Neural cell (in vitro differentiated cells): ENCODE data around the gene GRIA1. TPM values are rescaled to one million over a fixed set of nuclear protein-coding genes. Genes with fewer than 3 reads are reported as not detected.

Experiments
- H2AFZ ChIP-seq: fragments of 200-600, 300-800 bp; sonication (generic), shearing (Covaris generic); 2 replicates; pipeline ENCODE4 v1.6.0; 2014; ENCODE audit warnings: low read depth, mild to moderate bottlenecking, antibody characterized with exemption, low read length, moderate library complexity
- H3F3A ChIP-seq: fragments of 200-600 bp; shearing (Covaris generic); 2 replicates; pipeline ENCODE4 v1.6.1; 2016; ENCODE audit warnings: mild to moderate bottlenecking, moderate library complexity, mixed read lengths, antibody characterized with exemption, low read length; ENCODE audit not compliant: insufficient read depth, poor library complexity, severe bottlenecking
- H3K27ac ChIP-seq: fragments of 200-600, 300-800 bp; sonication (generic), shearing (Covaris generic); 2 replicates; pipeline ENCODE4 v1.5.1; 2014; ENCODE audit warnings: mild to moderate bottlenecking, low read length, moderate library complexity
- H3K27me3 ChIP-seq: fragments of 300-800, 200-600 bp; sonication (generic), shearing (Covaris generic); 2 replicates; pipeline ENCODE4 v1.6.0; 2014; ENCODE audit warnings: mild to moderate bottlenecking, low read depth, low read length, moderate library complexity; ENCODE audit not compliant: insufficient read depth
- H3K36me3 ChIP-seq: fragments of 300-800, 200-600 bp; sonication (generic), shearing (Covaris generic); 2 replicates; pipeline ENCODE4 v1.5.1; 2014; ENCODE audit warnings: mild to moderate bottlenecking, antibody characterized with exemption, low read length, moderate library complexity; ENCODE audit not compliant: insufficient read depth
- H3K4me2 ChIP-seq: fragments of 300-800, 200-600 bp; sonication (generic), shearing (Covaris generic); 2 replicates; pipeline ENCODE4 v1.6.0; 2014; ENCODE audit warnings: mild to moderate bottlenecking, low read length
- H3K4me3 ChIP-seq: fragments of 300-800, 200-600 bp; sonication (generic), shearing (Covaris generic); 2 replicates; pipeline ENCODE4 v1.5.1; 2014; ENCODE audit warnings: mild to moderate bottlenecking, low read length, moderate library complexity
- H3K79me2 ChIP-seq: fragments of 200-600 bp; shearing (Covaris generic); replicated peaks from 2 replicates; pipeline ENCODE4 v1.6.0; 2014; ENCODE audit warnings: mild to moderate bottlenecking, low read length, moderate library complexity; ENCODE audit not compliant: insufficient read depth
- H3K9ac ChIP-seq: fragments of 300-800, 200-600 bp; sonication (generic), shearing (Covaris generic); 2 replicates; pipeline ENCODE4 v1.6.1; 2016; ENCODE audit warnings: mild to moderate bottlenecking, low read length, mixed read lengths
- H3K9me2 ChIP-seq: fragments of 200-600 bp; shearing (Covaris generic); 2 replicates; pipeline ENCODE4 v1.6.1; 2016; ENCODE audit warnings: mild to moderate bottlenecking, low read length, mixed read lengths; ENCODE audit not compliant: insufficient read depth
- H3K9me3 ChIP-seq: fragments of 200-600, 300-800 bp; sonication (generic), shearing (Covaris generic); 2 replicates; pipeline ENCODE4 v1.6.1; 2016; ENCODE audit warnings: mild to moderate bottlenecking, mixed run types, low read length, moderate library complexity, mixed read lengths
- H4K20me1 ChIP-seq: fragments of 200-600 bp; shearing (Covaris generic); 2 replicates; pipeline ENCODE4 v1.6.1; 2016; ENCODE audit warnings: mild to moderate bottlenecking, mixed run types; ENCODE audit not compliant: insufficient read depth
- EP300 ChIP-seq: fragments of 450-650 bp; conservative IDR thresholded peaks from 2 replicates; pipeline ENCODE4 v1.6.1; 2014; ENCODE audit warnings: antibody characterized with exemption, mild to moderate bottlenecking, moderate library complexity; ENCODE audit not compliant: poor library complexity, severe bottlenecking
- EZH2 ChIP-seq: fragments of 200-600, 300-800 bp; shearing (Covaris generic), sonication (generic); IDR thresholded peaks from 2 replicates; pipeline ENCODE4 v1.6.1; 2014; ENCODE audit warnings: antibody characterized with exemption, low read length, borderline replicate concordance, mild to moderate bottlenecking; ENCODE audit not compliant: insufficient read depth, poor library complexity, severe bottlenecking
- MXI1 ChIP-seq: fragments of 450-650 bp; conservative IDR thresholded peaks from 2 replicates; pipeline ENCODE4 v1.6.1; 2014; ENCODE audit warnings: antibody characterized with exemption, mild to moderate bottlenecking; ENCODE audit not compliant: poor library complexity, severe bottlenecking
- POLR2AphosphoS5 ChIP-seq: IDR thresholded peaks from 2 replicates; pipeline ENCODE4 v1.6.1; 2012
- RAD21 ChIP-seq: fragments of 450-650 bp; conservative IDR thresholded peaks from 2 replicates; pipeline ENCODE4 v1.6.1; 2014; ENCODE audit warnings: antibody characterized with exemption, mild to moderate bottlenecking, moderate library complexity
- SMC3 ChIP-seq: fragments of 450-650 bp; conservative IDR thresholded peaks from 2 replicates; pipeline ENCODE4 v1.6.1; 2014; ENCODE audit warnings: antibody characterized with exemption, mild to moderate bottlenecking, moderate library complexity; ENCODE audit not compliant: poor library complexity
- TAF1 ChIP-seq: IDR thresholded peaks from 2 replicates; pipeline ENCODE4 v1.6.1; 2012; ENCODE audit warnings: low read depth
- polyA plus RNA-seq: library from polyadenylated mRNA; depleted of rRNA; stranded (reverse); fragments of >200 nt; gene quantifications from 2 replicates; pipeline ENCODE4 v1.2.3, GENCODE V29; 2014
- TF ChIP-seq, protein P1 (sequence below): IDR thresholded peaks from 2 replicates; pipeline ENCODE4 v1.6.1; 2012; ENCODE audit warnings: borderline replicate concordance
- TF ChIP-seq, protein P2 (sequence below): fragments of 450-650 bp; IDR thresholded peaks from 2 replicates; pipeline ENCODE4 v1.5.1; 2014; ENCODE audit warnings: antibody characterized with exemption, mild to moderate bottlenecking, moderate library complexity; ENCODE audit not compliant: poor library complexity, severe bottlenecking

The GRIA1 gene
- polyA plus RNA-seq, 1 donor from 2014 or later, result 59.6 TPM

DNA sequence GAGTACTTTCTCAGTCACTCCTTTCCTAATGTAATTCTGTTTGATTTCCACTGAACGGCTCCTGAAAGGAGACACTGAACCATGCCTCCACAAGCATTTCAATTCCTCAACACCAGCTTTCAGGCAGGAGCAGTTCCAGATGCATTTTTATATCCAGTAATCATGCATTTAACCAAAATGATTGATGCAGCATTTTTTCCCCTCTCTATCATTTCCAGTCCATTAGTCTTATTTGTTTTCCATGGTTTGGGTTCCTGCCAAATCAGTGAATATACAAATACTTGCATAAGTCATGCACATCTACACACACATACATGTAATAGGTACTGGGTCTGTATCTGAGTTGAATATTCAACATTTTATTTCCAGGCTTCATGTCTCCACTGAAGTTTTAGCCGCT lies 122.7 kb downstream of the GRIA1 start:
- H2AFZ ChIP-seq, result no peak overlapping the region
- no peaks in the 10 kb centered on the region for H3K9me2 ChIP-seq
- H3K4me2 ChIP-seq, result no peak overlapping the region
- H3K4me3 ChIP-seq, result no peak overlapping the region
- TF ChIP-seq MXI1 (no peak), EZH2 (no peak), SMC3 (no peak), TAF1 (no peak), EP300 (no peak), RAD21 (no peak), POLR2AphosphoS5 (no peak)
- TF ChIP-seq, protein P1, sequence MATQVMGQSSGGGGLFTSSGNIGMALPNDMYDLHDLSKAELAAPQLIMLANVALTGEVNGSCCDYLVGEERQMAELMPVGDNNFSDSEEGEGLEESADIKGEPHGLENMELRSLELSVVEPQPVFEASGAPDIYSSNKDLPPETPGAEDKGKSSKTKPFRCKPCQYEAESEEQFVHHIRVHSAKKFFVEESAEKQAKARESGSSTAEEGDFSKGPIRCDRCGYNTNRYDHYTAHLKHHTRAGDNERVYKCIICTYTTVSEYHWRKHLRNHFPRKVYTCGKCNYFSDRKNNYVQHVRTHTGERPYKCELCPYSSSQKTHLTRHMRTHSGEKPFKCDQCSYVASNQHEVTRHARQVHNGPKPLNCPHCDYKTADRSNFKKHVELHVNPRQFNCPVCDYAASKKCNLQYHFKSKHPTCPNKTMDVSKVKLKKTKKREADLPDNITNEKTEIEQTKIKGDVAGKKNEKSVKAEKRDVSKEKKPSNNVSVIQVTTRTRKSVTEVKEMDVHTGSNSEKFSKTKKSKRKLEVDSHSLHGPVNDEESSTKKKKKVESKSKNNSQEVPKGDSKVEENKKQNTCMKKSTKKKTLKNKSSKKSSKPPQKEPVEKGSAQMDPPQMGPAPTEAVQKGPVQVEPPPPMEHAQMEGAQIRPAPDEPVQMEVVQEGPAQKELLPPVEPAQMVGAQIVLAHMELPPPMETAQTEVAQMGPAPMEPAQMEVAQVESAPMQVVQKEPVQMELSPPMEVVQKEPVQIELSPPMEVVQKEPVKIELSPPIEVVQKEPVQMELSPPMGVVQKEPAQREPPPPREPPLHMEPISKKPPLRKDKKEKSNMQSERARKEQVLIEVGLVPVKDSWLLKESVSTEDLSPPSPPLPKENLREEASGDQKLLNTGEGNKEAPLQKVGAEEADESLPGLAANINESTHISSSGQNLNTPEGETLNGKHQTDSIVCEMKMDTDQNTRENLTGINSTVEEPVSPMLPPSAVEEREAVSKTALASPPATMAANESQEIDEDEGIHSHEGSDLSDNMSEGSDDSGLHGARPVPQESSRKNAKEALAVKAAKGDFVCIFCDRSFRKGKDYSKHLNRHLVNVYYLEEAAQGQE, result no peak
- TF ChIP-seq, protein P2, sequence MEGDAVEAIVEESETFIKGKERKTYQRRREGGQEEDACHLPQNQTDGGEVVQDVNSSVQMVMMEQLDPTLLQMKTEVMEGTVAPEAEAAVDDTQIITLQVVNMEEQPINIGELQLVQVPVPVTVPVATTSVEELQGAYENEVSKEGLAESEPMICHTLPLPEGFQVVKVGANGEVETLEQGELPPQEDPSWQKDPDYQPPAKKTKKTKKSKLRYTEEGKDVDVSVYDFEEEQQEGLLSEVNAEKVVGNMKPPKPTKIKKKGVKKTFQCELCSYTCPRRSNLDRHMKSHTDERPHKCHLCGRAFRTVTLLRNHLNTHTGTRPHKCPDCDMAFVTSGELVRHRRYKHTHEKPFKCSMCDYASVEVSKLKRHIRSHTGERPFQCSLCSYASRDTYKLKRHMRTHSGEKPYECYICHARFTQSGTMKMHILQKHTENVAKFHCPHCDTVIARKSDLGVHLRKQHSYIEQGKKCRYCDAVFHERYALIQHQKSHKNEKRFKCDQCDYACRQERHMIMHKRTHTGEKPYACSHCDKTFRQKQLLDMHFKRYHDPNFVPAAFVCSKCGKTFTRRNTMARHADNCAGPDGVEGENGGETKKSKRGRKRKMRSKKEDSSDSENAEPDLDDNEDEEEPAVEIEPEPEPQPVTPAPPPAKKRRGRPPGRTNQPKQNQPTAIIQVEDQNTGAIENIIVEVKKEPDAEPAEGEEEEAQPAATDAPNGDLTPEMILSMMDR, result no peak
- H3K27ac ChIP-seq, result no peak overlapping the region
- no peaks in the 10 kb centered on the region for H3K36me3 ChIP-seq
- H3K79me2 ChIP-seq, result no peaks in the 10 kb centered on the region
- no peaks in the 10 kb centered on the region for H4K20me1 ChIP-seq
- no peak overlapping the region for H3K9ac ChIP-seq
- H3K27me3 ChIP-seq, result no peaks in the 10 kb centered on the region
- H3K9me3 ChIP-seq, result no peaks in the 10 kb centered on the region
- H3F3A ChIP-seq, result no peaks in the 10 kb centered on the region

DNA sequence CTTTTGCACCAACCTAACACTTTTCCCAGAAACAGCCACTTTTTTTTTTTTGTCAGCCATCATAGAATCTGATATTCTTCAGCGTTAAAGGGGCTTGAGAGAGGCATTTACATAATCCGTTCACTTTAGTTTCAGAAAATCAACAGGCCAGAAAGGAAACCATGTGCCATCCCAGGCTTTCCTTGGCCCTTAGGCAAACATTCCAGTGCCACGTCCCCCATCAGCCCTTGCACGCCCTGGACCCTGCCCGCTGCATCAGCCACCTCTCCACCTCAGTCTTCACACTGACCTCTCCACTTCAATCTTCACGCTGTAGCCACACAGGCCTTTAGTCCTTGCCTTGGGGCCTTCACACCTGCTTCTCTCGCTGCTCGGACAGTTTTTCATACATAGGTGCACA lies 123.2 kb downstream of the GRIA1 start:
- no peaks in the 10 kb centered on the region for H3K79me2 ChIP-seq
- no peak overlapping the region for H3K9ac ChIP-seq
- no peak overlapping the region for H3K4me3 ChIP-seq
- no peaks in the 10 kb centered on the region for H3K9me2 ChIP-seq
- H3F3A ChIP-seq, result no peaks in the 10 kb centered on the region
- TF ChIP-seq, protein P2, result no peak
- TF ChIP-seq POLR2AphosphoS5 (no peak), RAD21 (no peak)
- no peaks in the 10 kb centered on the region for H3K9me3 ChIP-seq
- H3K36me3 ChIP-seq, result no peaks in the 10 kb centered on the region
- no peak overlapping the region for H2AFZ ChIP-seq
- no peaks in the 10 kb centered on the region for H3K27me3 ChIP-seq
- H3K27ac ChIP-seq, result no peak overlapping the region
- no peak overlapping the region for H3K4me2 ChIP-seq
- no peaks in the 10 kb centered on the region for H4K20me1 ChIP-seq
